GM13976 (cell line): ENCODE results near the gene SUSD3.

Source experiments
- DNase-seq: peaks from one replicate; pipeline ENCODE4 v3.0.0; 2012; ENCODE audit warnings: low spot score
- CTCF ChIP-seq: IDR thresholded peaks from 2 replicates; pipeline ENCODE4 v1.5.1; 2012; ENCODE audit warnings: borderline replicate concordance, mild to moderate bottlenecking; ENCODE audit not compliant: insufficient read depth; ENCODE audit errors: extremely low read depth, missing control alignments, control extremely low read depth
- in situ Hi-C: fragments of 300-500 bp; cut with MboI; formaldehyde crosslinking; loops from one replicate; pipeline ENCODE4 v1.12.0; 2022; ENCODE audit warnings: low sequenced_read_pairs, mixed read lengths, inconsistent platforms; ENCODE audit not compliant: unreplicated experiment

Gene SUSD3

GRCh38 chr9:93086447-93087224 is 28.1 kb downstream of the SUSD3 start:
- in situ Hi-C loops, result no loop called here

DNA sequence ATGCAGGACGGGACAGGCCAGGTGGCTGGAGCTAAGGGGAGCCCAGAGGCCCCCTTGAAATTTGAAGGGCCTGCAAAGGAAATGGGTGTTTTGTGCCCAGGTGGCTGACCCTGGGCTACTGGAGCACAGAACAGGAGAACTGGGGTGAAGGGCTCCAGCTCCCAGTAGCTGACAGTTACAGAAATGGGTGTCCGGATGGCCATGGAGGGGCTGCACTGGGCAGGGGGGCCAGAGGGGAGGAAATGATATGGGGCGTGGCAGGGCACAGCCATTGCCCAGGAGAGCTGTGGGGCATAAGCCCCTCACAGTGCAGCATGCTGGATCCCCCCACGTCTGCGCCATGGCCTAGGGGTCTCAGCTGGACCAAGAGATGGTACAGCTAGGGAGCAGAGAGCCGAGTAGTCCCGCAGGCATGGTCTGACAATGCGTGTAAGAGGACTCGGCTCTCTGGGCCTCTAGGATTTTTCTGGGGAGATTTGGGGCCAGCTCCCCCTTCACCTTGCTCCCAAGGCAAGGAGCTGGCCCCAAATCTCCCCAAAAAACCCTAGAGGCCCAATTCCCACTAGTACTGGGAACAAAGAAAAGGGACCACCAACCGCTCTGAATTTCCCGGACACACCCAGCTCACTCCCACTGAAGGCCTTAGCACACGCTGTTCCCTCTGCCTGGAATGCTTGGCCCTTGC is 29.6 kb downstream of the SUSD3 start:
- in situ Hi-C loops, result no loop called here
- DNase-seq, result no peak
- TF ChIP-seq CTCF, result no peak

More at GRCh38 chr9:93086447-93087224, 28.1 kb downstream of the SUSD3 start:
- no peak for TF ChIP-seq CTCF
- DNase-seq, result no peak

DNA sequence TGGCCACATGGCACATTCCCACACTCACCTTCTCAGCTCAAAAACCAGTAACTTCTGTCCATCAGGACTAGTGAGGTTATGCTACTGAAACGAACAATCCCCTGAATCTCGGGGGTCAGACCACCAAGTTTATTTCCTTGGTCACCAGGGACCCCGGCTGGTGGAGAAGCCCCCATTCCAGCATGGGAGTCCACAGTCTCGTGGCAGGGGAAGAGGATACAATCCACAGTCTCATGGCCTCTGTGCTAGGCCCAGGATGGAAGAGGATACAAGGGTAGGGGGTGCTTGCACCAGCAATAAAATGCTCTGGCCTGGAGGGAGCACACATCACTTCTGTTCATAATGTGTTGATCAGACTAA is 30.1 kb downstream of the SUSD3 start:
- no peak for TF ChIP-seq CTCF
- no peak for DNase-seq
- in situ Hi-C loops, result no loop called here

- TF ChIP-seq CTCF, result no peak
- DNase-seq, result no peak
- in situ Hi-C loops, result no loop called here
These were observed 30.5 kb downstream of the SUSD3 start for GRCh38 chr9:93089024-93089423.

DNA sequence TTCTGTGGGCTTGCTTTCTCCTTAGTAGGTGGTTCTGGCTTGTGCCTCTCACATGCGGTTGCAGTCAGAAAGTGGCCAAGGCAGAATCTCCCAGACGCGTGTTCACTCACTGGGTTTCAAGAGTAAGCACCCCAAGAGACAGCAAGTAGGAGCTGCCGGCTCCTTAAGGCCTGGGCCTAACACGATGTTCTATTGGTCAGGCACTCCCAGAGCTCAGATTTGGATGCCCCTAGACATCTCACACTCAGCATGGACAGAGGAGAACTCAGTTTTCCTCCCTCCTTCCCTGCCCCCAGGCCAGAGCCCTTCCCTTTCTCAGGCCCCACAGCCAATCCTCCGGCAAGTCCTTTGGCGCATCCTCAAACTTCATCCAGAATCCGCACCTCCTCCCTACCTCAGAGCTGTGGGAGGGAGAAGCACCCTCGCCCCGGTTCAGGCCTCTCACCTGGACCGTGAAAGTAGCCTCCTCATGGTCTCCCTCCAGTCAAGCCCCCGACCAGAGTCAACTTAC is 31.0 kb downstream of the SUSD3 start:
- in situ Hi-C loops, result no loop called here
- no peak for DNase-seq
- no peak for TF ChIP-seq CTCF

DNA sequence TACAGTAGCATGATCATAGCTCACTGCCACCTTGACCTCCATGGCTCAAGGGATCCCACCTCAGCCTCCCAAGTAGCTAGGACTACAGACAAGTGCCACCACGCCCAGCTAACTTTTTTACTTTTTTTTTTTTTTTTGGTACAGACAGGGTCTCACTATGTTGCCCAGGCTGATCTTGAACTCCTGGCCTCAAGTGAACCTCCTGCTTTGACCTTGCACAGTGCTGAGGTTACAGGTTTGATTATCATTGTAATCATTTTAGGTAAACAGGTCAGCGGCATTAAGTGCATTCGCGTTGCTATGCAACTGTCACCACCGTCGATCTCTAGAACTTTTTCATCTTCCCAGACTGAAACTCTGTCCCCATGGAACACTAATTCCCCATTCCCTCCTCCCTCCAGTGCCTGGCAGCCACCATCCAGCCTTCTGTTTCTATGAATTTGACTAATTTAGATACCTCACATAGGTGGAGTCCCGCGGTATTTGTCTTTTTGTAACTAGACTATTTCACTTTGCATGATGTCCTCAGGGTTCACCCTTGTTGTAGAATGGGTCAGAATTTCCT is 31.7 kb downstream of the SUSD3 start:
- in situ Hi-C loops, result no loop called here
- TF ChIP-seq CTCF, result no peak
- DNase-seq, result no peak
